Keratinocyte (primary cell): ENCODE measurements around the gene ISYNA1. TPM values are rescaled to one million over a fixed set of nuclear protein-coding genes. Genes with fewer than 3 reads are reported as not detected.

ENCODE experiments used
- DNase-seq: peaks from one replicate; pipeline ENCODE4 v3.0.0-alpha.2; 2011; ENCODE audit warnings: low read depth, missing footprints, low spot score
- FAIRE-seq: peaks from 2 replicates; lab custom pipeline; 2011; peaks lifted over from hg19 to GRCh38; lab: Jason Lieb, UNC
- H2AFZ ChIP-seq: 2 replicates; pipeline ENCODE4 v1.6.0; 2012; ENCODE audit warnings: low read length, control low read depth, inconsistent platforms; ENCODE audit not compliant: control insufficient read depth
- H3K27ac ChIP-seq: 2 replicates; pipeline ENCODE4 v1.5.1; 2011; ENCODE audit warnings: low read length; ENCODE audit not compliant: control insufficient read depth, insufficient read depth
- H3K27me3 ChIP-seq: 3 replicates; pipeline ENCODE4 v1.6.0; 2011; ENCODE audit warnings: low read length; ENCODE audit not compliant: control insufficient read depth, insufficient read depth; ENCODE audit errors: extremely low read depth
- H3K36me3 ChIP-seq, 2 experiments: 2 replicates in 1 of 2; 3 replicates in 1 of 2; pipeline ENCODE4 v1.5.1; 2011; ENCODE audit warnings: low read length in 2 of 2, mild to moderate bottlenecking in 1 of 2; ENCODE audit not compliant: control insufficient read depth in 2 of 2, insufficient read depth in 2 of 2; ENCODE audit errors: extremely low read depth in 1 of 2
- H3K4me1 ChIP-seq: 3 replicates; pipeline ENCODE4 v1.5.1; 2011; ENCODE audit warnings: low read length; ENCODE audit not compliant: control insufficient read depth, insufficient read depth; ENCODE audit errors: extremely low read depth
- H3K4me2 ChIP-seq: 3 replicates; pipeline ENCODE4 v1.6.0; 2011; ENCODE audit warnings: low read depth, low read length; ENCODE audit not compliant: control insufficient read depth, insufficient read depth; ENCODE audit errors: extremely low read depth
- H3K4me3 ChIP-seq, 3 experiments: fragments of 200-600 bp in 1 of 3; sonication (generic) in 1 of 3; 2 replicates in 2 of 3; 3 replicates in 1 of 3; pipeline ENCODE4 v1.5.1; 2011 to 2016; ENCODE audit warnings: low read length in 3 of 3, mild to moderate bottlenecking in 3 of 3, control low read depth in 2 of 3, inconsistent platforms in 1 of 3, low read depth in 1 of 3, mixed read lengths in 1 of 3, mixed run types in 1 of 3, moderate library complexity in 1 of 3; ENCODE audit not compliant: control insufficient read depth in 2 of 3, insufficient read depth in 2 of 3; ENCODE audit errors: extremely low read depth in 1 of 3
- H3K79me2 ChIP-seq: 2 replicates; pipeline ENCODE4 v1.6.0; 2012; ENCODE audit warnings: low read length; ENCODE audit not compliant: control insufficient read depth, insufficient read depth
- H3K9ac ChIP-seq: 3 replicates; pipeline ENCODE4 v1.6.0; 2011; ENCODE audit warnings: low read length; ENCODE audit not compliant: control insufficient read depth, insufficient read depth; ENCODE audit errors: extremely low read depth
- H3K9me1 ChIP-seq: 3 replicates; pipeline ENCODE4 v1.6.0; 2011; ENCODE audit warnings: low read length; ENCODE audit not compliant: control insufficient read depth, insufficient read depth; ENCODE audit errors: extremely low read depth
- H3K9me3 ChIP-seq: 2 replicates; pipeline ENCODE4 v1.5.1; 2012; ENCODE audit warnings: low read depth, low read length; ENCODE audit not compliant: control insufficient read depth
- H4K20me1 ChIP-seq: 3 replicates; pipeline ENCODE4 v1.6.0; 2011; ENCODE audit warnings: low read length; ENCODE audit not compliant: control insufficient read depth, insufficient read depth; ENCODE audit errors: extremely low read depth
- CTCF ChIP-seq, 3 experiments: IDR thresholded peaks in 1 of 3; conservative IDR thresholded peaks in 1 of 3; optimal IDR thresholded peaks in 1 of 3; 2 replicates in 2 of 3; 3 replicates in 1 of 3; pipeline versions ENCODE3 to v1.5.1; 2011; ENCODE audit warnings: low read length in 3 of 3, mild to moderate bottlenecking in 3 of 3, moderate library complexity in 2 of 3, control low read depth in 1 of 3, inconsistent platforms in 1 of 3; ENCODE audit not compliant: insufficient read depth in 2 of 3; ENCODE audit errors: extremely low read depth in 1 of 3
- EZH2 ChIP-seq: IDR thresholded peaks from one replicate; pipeline ENCODE4 v1.6.1; 2012; ENCODE audit warnings: inconsistent platforms, mild to moderate bottlenecking, low read length, moderate library complexity
- dilution Hi-C: fragments of 300-500 bp; cut with MboI; formaldehyde crosslinking; loops from one replicate; pipeline ENCODE4 v1.7.0; 2020; ENCODE audit warnings: low sequenced_read_pairs; ENCODE audit not compliant: extremely low pct_ligation_motif_present
- polyA plus RNA-seq, 5 experiments: library from polyadenylated mRNA; depleted of rRNA in 3 of 5; stranded (reverse) in 3 of 5; stranded (forward) in 1 of 5; unstranded in 1 of 5; fragments of >200 nt; gene quantifications; 1 replicate in 1 of 5; 2 replicates in 3 of 5; 3 replicates in 1 of 5; pipeline versions ENCODE4 v1.2.1 to v1.2.3, GENCODE V29; 2011 to 2012; ENCODE audit warnings: missing spikeins in 2 of 5, low read depth in 1 of 5, low replicate concordance in 1 of 5

Gene ISYNA1
- polyA plus RNA-seq, 1 donor (not counting 4 experiments of a cell fraction or from before 2014, with no cell fraction given) = 3.5 TPM

GRCh38 chr19:18419699-18420460 lies 18.1 kb downstream of the ISYNA1 start:
- no peak overlapping the region for H2AFZ ChIP-seq
- FAIRE-seq = no peak

GRCh38 chr19:18419195-18419698 lies 18.7 kb downstream of the ISYNA1 start, which contains the start of gene SSBP4:
SSBP4 (plus strand) TSS chr19:18419398; CDS start chr19:18419649, 251 bp downstream.
- no peak for DNase-seq
- peak within 1 kb of the TSS; percentile 75 for H2AFZ ChIP-seq
- FAIRE-seq = no peak
- H3K36me3 ChIP-seq = peaks cover 0 to 2% of the 10 kb centered on the region in 2 experiments
- no peaks in the 10 kb centered on the region for H3K27me3 ChIP-seq
- peak within 1 kb of the TSS; percentile 87 for H3K4me2 ChIP-seq
- peak within 1 kb of the TSS; percentile 66 to 73 (median 68) for H3K4me3 ChIP-seq
- H3K9me3 ChIP-seq = no peaks in the 10 kb centered on the region
- peak within 1 kb of the TSS; percentile 36 for H3K27ac ChIP-seq
- no peaks in the 10 kb centered on the region for H4K20me1 ChIP-seq
- peaks cover 24% of the 10 kb centered on the region for H3K4me1 ChIP-seq
- no peak for TF ChIP-seq EZH2
- peak in 1 of 3 experiments; percentile 41 for TF ChIP-seq CTCF (optimal IDR thresholded peaks at IDR 0.05 in 1 of 3, IDR thresholded peaks at IDR 0.05 in 1 of 3, conservative IDR thresholded peaks at IDR 0.05 in 1 of 3; ENCODE audit: extremely low read depth in 1 of 3, insufficient read depth in 2 of 3, low read length in 3 of 3)
- H3K9ac ChIP-seq = peak within 1 kb of the TSS; percentile 64
- H3K79me2 ChIP-seq = peaks cover 14% of the 10 kb centered on the region
- dilution Hi-C loops = no loop called here
- H3K9me1 ChIP-seq = no peaks in the 10 kb centered on the region

More at GRCh38 chr19:18419699-18420460, 18.1 kb downstream of the ISYNA1 start:
- no peaks in the 10 kb centered on the region for H3K27me3 ChIP-seq
- TF ChIP-seq CTCF (optimal IDR thresholded peaks at IDR 0.05 in 1 of 3, IDR thresholded peaks at IDR 0.05 in 1 of 3, conservative IDR thresholded peaks at IDR 0.05 in 1 of 3; ENCODE audit: extremely low read depth in 1 of 3, insufficient read depth in 2 of 3, low read length in 3 of 3) (no peak), EZH2 (no peak)
- DNase-seq = no peak
- H3K36me3 ChIP-seq = peaks cover 0 to 2% of the 10 kb centered on the region in 2 experiments
- H4K20me1 ChIP-seq = no peaks in the 10 kb centered on the region
- no peaks in the 10 kb centered on the region for H3K9me3 ChIP-seq
- dilution Hi-C loops = no loop called here
- H3K79me2 ChIP-seq = peaks cover 14% of the 10 kb centered on the region
- peaks cover 24% of the 10 kb centered on the region for H3K4me1 ChIP-seq
- no peaks in the 10 kb centered on the region for H3K9me1 ChIP-seq
- peak overlapping the region; percentile 69 for H3K4me2 ChIP-seq
- peak overlapping the region; percentile 66 to 73 (median 68) for H3K4me3 ChIP-seq
- no peak overlapping the region for H3K27ac ChIP-seq
- H3K9ac ChIP-seq = peak overlapping the region; percentile 64
